GM18502 (cell line): Measurements from ENCODE around the gene CD53.
A peak's percentile ranks its signal among the peaks of the same experiment; 100 is the strongest.

ENCODE experiments used
- ATAC-seq: cut with Tn5 transposase; IDR thresholded peaks from one replicate; pipeline ENCODE4 v1.9.1; 2021; ENCODE audit warnings: mild to moderate bottlenecking; ENCODE audit not compliant: unreplicated experiment, poor library complexity

CD53 gene

GRCh38 chr1:110875216-110875731 is 2.3 kb downstream of the CD53 start:
- ATAC-seq, result peak; percentile 40

GRCh38 chr1:110876748-110877341 is 3.9 kb downstream of the CD53 start:
- no peak for ATAC-seq

GRCh38 chr1:110877364-110877763 is 4.4 kb downstream of the CD53 start:
- ATAC-seq, result no peak

- no peak for ATAC-seq
These were observed 4.8 kb downstream of the CD53 start for GRCh38 chr1:110877776-110878175.

GRCh38 chr1:110878591-110878990 is 5.6 kb downstream of the CD53 start:
- ATAC-seq, result no peak

- no peak for ATAC-seq
These were observed 6.0 kb downstream of the CD53 start for GRCh38 chr1:110878993-110879392.

- ATAC-seq, result peak; percentile 68
These were observed 7.0 kb downstream of the CD53 start for GRCh38 chr1:110879758-110880606.

GRCh38 chr1:110880708-110881374 is 7.9 kb downstream of the CD53 start:
- ATAC-seq, result peak; percentile 5

GRCh38 chr1:110888049-110888448 is 15.1 kb downstream of the CD53 start:
- ATAC-seq, result no peak

GRCh38 chr1:110888641-110889040 is 15.7 kb downstream of the CD53 start:
- ATAC-seq, result no peak

- ATAC-seq, result no peak
These were observed 17.7 kb downstream of the CD53 start for GRCh38 chr1:110890474-110891196.

GRCh38 chr1:110893908-110894490 is 21.1 kb downstream of the CD53 start:
- ATAC-seq, result no peak

GRCh38 chr1:110896090-110896489 is 23.1 kb downstream of the CD53 start:
- ATAC-seq, result no peak

GRCh38 chr1:110897681-110898080 is 24.7 kb downstream of the CD53 start:
- no peak for ATAC-seq

- ATAC-seq, result no peak
These were observed 25.9 kb downstream of the CD53 start for GRCh38 chr1:110898734-110899457.

GRCh38 chr1:110899458-110899843 is 26.5 kb downstream of the CD53 start:
- ATAC-seq, result no peak

- ATAC-seq, result no peak
These were observed 30.0 kb downstream of the CD53 start for GRCh38 chr1:110902820-110903463.

GRCh38 chr1:110903853-110904500 is 31.0 kb downstream of the CD53 start:
- ATAC-seq, result no peak

GRCh38 chr1:110912784-110913183 is 39.8 kb downstream of the CD53 start:
- ATAC-seq, result no peak
